Measurements from ENCODE around the gene CSPG5.

The CSPG5 gene

DNA sequence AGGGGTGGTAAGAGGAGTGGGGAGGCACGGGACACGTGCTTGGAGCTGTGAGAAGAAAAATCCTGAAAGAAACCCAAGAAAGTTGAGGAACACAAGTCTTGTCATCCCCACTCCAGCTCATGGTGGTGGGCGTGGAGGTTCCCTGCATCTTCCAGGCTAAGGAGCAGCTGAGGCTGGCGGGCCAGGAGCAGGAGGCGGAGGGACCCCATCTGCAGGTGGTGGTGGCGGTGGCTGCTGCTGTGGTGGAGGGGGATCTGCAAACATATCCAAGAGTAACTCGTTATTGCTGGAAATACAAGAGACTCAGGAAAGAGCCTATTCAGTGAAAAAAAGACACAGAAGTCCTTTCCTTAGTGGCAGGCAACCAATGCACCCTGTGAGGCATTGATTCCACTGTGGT, 9.4 kb upstream of the CSPG5 start:
- no peak for DNase-seq (ENCODE audit: low read depth in 2 of 2)

DNA sequence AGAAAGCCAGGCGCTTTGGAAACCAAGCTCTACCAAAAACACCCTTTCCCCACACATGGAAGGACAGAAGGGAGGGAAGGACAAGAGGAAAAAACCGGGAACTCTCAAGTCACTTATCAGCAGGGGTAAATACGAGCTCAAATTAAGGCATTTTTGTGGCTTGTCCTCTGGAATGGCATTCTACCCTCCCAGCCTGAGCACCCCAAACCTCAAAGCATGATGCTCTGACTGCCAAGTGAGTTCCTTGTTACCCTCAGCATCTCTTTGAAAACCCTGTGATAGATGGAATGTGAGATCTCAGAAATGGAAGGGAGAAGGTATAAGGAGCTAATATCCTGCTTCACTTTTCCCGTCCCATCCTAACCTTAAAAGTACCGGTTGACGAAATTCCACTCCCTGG, 8.1 kb upstream of the CSPG5 start:
- no peak for DNase-seq (ENCODE audit: low read depth in 2 of 2)

DNA sequence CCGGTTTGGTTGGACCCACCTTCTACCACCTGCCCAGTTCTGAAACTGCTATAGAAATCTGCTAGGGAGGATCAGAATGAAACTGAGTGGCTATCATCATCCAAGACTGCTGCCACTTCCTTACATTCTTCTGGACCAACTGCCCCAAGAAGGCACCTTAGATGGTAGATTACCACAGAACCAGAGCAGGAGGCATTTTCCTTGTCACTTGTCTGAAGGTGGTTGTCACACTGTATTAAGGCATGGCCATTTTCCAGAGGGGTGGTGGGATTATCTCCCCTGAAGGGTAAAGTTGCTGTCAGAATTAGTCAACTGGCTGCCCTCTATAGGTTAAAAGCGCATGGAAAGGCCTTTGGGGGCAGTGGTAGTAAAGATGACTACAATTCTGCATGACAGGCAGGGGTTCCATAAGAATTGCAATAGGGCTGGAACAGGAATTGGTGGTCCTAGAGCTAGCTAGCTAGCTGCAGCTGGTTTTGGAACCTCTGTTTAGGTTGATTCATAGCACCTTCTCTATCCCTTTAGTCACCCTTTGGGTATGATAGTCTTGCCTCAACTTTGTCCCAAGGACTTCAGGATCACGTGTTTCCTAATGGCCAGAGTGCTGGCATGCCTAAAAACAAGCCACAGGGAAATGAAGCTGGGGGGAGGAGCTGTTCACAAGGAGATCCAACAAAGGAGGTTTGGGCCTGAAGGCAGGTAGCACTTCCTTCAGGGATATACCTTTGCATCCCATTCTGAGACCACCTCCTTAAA, 4.8 kb upstream of the CSPG5 start:
- DNase-seq (ENCODE audit: low read depth in 2 of 2): no peak

DNA sequence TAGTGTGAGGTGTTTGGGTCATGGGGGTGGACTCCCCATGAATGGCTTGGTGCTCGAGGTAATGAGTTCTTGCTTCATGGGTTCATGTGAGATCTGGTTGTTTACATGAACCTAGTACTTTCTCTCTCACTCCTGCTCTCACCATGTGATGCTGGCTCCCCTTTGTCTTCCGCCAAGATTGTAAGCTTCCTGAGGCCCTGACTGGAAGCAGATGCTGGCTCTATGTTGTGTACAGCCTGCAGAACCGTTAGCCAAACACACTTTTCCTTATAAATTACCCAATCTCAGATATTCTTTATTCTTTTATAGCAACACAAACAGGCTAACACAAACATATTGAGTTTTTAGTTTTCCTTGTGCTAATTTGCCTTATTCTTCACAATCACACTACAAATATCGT, 3.2 kb upstream of the CSPG5 start:
- no peak for DNase-seq (ENCODE audit: low read depth in 2 of 2)

DNA sequence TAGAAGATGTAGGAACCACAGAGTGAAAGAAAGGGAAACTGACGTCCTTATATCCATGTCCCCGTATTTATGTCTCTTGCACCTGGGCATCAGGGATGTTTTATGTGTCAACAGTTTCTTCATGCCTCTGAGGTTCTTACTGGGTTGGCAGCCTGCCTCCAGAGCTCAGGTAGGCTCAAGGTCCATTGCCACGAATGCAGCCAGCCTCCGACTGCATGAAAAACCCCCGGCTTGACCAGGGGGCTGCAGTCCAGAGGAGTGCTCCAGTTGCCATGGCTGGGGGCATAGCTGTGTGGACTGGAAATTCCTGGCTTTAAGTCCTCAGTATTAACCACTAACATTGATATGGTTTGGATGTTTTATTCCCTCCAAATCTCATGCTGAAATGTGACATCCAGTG, 2.8 kb upstream of the CSPG5 start:
- DNase-seq (ENCODE audit: low read depth in 2 of 2): no peak

DNA sequence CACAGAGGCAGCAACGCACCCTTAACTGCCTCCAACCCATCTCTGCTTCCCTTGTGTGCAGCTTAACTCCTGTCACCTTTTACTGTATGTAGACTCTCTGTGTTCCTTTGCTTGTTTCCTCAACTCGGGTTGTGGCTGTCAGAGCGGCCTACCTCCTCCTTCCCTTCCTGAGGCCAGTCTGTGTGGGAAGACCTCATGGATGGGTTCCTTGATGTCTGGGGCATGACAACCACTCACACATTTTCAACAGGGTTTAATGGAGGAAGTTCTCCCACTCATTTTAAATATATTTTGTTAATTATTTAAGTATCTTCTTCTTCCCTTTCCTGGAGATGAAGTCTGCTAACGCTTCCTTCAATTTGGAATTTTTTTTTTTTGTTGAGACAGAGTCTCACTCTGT, 1.8 kb upstream of the CSPG5 start:
- DNase-seq (ENCODE audit: low read depth in 2 of 2): no peak

DNA sequence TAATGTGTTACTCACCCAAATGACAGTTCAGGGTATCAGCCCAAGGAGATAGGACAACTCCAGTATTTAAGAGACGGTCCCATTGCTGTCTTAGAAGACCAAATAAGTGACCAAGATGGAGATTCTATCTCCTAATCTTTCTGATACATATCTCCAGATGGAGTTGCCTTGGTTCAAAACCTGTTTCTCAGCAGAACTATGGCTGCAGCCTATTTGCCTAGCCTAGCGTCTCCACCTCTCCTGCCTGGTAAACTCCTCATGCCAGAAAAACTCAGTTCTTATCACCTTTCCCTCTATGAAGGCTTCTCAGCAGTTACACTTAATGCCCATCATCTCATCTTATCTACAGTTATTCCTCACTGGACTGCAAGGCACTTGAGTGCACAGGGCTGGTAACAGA, 1.2 kb upstream of the CSPG5 start:
- DNase-seq (ENCODE audit: low read depth in 2 of 2): no peak

DNA sequence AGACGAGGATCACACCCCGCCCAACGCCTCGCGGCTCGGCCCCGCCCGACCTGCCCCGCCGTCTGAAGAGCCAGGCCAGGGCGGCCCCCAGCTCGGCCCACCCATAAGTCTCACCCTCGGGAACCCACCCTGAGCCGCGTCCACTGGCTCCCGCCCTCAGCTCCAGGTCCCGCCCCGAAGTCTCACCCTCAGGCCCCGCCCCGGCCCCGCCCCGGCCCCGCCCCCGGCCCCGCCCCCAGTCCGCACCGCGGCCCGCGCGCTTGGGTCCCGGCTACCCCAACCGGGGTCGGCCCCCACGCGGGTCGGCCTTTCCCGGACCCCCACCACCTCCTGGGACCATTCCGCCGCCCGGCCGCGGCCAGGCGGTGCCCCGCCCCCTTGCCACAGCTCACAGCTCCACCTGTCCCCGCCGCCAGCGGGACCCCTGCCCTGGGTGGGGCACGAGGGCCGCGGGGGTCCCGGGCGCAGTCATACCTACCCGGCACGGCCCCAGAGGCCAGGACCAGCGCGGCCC, 489 bp downstream of the CSPG5 start:
- peak in 1 of 2 donors; percentile 15 for DNase-seq (ENCODE audit: low read depth in 2 of 2)

DNA sequence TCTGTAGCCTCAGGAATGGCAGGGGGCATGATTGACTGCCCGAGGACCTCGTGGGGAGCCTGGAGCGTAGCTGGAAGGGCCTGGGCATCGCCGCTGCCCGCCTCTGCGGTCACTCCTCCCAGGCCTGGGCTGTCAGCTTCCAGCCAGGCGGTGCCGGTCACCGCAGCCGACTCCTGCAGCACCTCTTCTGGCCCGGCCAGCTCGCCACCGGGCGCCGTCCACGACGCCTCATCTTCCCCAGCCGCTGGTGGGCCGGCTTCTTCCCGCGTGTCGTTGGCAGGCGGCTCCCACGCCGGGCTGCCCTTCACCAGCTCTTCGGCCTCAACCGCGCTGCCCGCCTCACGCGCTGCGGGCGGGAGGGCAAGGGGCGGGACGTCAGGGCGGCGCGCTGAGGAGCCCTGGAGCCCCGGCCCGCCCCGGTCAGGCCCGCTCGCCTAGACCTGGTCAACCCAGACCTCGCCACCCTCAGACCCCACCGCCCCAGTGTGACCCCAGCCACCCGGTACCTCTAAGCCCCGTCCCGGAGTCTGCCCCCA, 1.0 kb downstream of the CSPG5 start:
- no peak for DNase-seq (ENCODE audit: low read depth in 2 of 2)

DNA sequence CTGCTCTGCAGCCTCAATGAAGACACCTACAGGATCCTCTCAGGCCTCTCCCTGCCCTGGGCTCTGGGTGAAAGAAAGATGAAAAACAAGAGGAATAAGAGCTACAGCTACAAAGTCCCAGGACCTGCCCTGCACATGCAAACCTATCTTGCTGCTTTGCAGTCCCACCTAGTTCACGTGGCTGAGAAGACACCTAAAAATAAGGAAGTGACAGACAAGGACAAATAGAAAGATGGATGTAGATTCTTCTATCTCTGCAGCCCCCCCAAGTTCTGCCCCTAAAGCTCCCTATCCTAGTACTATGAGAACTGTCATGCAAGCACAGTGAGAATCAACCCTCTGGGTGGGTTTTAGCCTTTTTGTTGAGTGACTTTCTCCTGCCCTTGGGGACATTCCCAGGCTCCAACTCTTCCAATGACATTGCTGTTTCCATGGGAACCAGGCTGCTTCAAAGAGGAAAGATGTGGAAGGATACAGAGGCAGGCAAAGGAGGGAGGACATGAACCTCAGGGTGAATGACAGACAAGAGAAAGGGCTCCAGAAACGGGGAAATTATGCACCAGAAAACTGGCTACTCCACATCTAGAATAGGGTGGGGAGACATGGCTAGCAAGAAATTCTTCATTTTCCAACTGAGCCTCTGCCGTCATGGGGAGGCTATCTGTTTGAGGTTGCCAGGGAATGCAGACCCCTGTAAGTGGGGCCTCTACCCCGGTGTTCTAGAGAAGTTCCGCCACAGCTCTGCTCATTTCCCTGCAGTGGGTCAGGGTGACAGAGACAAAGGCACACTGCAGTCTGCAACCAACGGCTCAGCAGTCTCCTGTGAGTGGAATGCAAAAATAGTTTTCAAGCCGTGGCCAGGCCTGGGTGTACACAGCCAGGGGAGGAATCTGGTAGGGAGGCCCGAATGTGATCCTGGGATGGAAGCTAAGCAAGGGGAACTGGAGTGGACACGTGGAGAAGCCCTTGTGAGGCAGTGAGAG, 5.2 kb downstream of the CSPG5 start:
- DNase-seq (ENCODE audit: low read depth in 2 of 2): no peak

DNA sequence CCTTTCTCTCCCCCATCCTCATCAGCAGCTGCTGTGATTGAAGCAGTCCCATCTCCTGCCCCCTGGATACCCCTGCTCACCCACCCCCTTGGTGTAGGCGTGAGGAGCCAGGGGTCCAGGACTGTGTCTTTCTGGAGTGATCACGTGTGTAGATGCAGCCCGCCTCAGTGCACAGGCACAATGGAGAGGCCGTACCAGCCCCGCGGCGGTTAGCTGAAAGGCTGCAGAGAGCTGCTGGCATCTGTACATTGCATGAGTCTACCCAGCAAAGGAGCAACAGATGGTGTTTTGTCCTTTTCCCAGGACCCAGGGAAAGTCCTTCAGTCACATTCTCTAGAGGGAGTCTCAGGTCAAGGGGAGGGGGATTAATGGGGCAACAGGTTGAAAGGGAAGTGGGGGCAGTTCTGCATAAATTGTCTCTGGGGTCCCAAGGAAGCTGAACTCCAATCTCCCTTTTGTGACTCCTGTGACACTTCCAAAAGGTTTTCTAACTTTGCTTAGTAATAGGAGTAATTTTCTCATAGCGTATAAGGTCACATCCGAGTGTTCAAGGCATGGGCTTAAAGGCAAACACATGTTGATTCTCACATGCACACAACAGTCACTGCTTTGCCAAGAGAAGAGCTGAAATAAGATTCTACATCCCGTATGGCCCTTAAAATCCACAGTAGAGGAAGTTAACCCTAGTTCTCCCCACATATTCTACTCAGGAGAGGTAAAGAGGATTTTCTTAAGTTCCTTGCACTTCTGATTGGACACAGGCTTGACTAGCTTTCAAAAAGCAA, 7.1 kb downstream of the CSPG5 start:
- DNase-seq (ENCODE audit: low read depth in 2 of 2): no peak

DNA sequence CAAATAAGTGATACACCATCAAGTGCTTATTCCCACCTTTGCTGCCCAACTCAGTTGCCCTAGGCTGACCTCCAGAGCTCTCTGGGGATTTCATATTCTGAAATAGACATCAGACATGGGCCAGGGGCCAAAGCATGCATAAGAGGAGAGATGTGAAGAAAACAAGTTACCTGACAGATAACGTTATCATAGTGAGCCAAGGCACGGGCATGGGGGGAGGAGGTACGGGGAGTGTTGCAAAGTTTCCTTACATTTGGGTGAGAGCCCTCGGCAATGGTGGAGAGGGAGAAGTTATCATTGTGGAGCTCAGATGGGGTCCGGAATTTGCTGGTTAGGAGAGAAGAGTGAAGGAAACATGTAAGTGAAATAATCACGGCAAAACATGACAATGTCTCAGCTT, 9.8 kb downstream of the CSPG5 start:
- no peak for DNase-seq (ENCODE audit: low read depth in 2 of 2)

DNA sequence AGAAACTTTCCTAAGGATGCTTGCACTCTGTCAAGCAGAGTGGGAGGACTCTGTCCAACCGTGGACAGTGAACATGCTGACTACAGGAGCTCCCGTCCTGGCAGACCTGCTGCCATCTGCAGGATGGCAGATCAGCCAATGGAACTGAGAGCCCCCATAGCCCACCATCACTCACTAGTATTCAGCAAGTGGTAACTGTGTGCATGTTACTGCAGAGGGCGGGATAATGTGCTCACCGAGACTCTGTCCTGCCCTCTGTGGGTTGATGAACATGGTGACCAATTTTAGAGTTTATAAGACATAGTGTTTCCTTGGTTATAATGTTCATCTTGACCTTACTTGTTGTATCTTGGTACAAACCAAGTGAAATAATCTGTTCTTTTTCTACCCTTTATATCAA, 11.5 kb downstream of the CSPG5 start:
- DNase-seq (ENCODE audit: low read depth in 2 of 2): no peak

DNA sequence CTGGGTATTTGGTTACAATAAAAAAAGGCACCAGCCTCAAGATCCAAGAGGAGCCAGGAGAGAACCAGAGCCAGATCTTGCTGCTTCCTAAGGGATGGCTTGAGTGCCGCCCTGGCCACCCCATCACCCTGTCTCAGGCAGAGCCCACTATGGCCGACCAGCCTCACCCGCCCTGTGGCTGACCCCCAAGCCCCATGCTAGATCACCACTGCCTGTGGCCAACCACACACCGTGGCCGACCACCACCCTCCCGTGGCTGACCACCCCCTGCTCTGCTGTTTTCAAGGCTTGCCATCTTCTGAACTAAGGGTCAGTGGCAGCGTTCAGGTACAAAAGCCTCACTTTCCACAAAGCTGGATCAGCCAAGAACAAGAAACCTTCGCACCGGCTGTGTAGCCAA, 12.0 kb downstream of the CSPG5 start:
- no peak for DNase-seq (ENCODE audit: low read depth in 2 of 2)

DNA sequence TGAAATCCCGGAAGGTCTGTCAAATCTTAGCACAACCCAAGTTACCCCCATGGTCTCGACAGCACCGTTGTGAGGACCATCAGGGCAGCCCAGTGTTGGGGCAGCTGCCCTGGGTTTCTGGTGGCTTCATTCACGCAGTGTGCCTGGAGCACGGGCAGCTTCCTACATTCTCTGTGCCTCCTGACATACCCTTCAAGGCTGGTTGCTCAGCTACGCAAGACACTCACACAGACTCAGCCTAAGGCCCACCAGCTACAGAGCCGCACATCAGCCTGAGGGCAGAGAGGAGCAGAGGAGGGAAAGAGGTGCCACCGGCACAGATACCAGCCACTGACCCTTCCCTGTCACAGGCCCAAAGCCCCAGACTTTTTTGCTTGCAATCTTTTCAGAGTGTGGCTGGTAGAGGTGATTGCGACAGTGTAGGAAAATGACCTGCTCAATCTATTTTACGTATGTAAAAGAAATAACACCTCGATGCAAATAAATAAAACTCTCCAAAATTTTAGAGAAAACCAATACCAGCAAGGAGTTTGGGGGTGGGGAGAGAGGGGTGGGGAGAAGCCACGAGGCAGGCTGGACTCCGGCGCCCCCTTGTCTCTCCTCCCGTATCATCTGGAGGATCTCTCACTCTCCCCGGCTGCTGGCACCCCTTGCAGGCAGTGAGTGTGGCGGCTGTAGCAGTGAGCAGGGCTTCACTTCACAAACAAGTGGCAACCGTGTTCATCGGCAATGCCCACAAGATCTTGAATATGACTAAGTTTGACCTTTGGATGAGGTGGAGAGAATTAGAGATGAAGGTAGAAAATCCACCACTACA, 12.7 kb downstream of the CSPG5 start:
- no peak for DNase-seq (ENCODE audit: low read depth in 2 of 2)

DNA sequence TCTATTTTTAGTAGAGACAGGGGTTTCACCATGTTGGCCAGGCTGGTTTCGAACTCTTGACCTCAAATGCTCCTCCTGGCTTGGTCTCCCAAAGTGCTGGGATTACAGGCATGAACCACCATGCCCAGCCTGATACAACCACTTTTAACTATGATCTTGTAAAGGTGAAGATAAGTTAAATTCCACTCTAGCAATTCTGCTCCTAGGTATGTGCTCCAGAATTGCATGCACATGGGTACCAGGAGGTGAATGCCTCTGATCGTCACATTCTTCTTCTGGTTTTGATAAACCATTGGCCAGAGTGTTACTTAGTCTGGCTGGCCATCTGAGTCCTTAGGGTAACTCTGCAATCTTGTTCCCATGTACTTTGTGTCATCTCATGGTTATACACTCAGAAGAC, 22.3 kb downstream of the CSPG5 start:
- no peak for DNase-seq (ENCODE audit: low read depth in 2 of 2)

DNA sequence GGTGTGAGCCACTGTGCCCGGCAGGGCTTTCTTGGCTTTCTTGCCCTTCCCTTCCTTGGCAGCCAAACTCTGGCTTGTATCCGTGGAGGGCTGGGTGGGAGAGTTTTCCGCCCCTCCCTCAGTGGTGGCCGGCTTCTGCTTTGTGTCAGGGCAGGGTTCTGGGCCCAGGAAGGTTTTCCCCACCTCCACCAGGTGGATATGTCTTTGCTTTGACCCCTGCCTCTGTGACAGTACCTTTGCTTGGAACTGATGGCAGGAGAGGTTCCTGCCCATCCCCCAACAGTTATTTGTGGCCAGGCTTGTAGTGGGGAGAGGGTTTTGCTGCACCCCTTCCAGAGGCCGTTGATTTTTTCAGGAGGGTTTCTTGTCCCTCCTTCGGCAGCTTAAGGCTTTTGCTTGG, 24.3 kb downstream of the CSPG5 start:
- DNase-seq (ENCODE audit: low read depth in 2 of 2): no peak

DNA sequence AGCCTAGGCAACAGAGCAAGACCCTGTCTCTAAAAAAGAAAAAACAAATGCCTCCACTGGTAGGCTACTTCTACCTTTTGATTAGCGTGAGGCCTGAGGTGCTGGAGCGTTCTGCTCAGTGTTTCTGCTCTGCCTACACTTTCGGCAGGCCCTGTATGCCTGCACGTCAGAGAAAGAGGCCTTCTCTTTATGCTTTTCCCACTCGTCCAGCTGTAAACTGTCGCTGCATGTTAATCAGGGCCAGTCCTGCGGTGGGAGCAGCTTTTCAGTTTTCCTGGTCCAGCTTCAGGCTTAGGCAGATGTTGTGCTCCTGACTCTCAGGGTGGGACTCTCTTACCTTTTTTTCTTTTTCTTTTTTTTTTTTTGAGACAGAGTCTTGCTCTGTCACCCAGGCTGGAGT, 25.3 kb downstream of the CSPG5 start:
- DNase-seq (ENCODE audit: low read depth in 2 of 2): no peak

DNA sequence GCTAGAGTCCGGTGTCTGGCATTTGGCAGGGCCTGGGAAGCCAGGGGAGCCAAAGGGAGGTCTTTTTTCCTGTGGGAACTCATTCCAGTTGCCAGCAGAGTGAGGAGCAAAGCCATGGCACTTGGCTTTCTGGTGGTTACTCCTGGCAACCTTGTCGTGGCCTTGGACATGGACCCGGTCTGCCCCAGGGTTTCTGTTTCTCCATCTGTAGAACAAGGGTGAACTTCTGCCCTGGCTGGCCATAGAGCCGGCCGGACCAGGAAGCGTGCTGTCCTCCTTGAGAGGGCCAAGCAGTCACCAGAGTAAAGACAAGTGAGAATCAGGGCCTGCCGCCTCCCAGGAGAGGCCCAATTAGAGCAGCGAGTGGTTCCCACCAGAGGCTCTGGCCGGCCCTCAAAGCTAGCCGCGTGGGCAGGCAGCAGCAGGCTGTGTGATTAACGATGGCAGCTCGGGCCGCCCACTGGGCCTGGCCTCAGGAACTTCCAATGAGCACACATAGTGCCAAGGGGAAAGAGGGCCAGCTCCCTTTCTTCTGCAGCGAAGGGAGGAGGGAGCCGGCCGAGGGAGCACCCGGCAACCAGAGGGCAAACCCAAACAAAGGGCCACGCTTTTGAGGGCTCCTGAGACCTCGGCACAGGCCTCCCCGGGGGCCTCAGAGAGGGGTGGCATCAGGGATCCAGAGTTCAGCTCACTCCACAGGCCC, 36.0 kb downstream of the CSPG5 start:
- DNase-seq (ENCODE audit: low read depth in 2 of 2): no peak

DNA sequence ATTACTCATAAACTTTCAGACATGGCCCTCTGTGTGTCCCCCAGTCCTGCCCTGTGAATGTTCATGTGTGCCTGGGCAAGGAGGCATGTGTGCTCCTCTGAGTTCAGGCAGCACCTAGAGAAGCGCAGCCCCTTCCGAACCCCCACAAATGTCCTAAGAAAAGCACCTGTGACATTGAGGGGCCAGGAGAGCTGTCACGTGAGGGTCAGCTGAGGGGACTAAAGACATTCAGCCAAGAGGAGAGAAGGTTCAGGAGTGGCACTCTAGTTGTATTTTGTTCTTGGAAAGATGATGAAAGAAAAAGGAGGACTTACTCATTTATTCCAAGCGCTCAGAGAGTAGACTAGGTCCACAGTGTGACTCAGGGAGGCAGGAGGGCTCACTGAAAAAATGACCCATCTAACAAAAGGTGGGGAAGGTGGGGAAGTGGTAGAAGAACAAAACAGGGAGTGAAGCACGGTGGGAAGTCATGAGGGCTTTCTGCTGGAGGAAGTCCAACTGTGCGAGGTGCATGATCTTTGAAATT, 37.0 kb downstream of the CSPG5 start:
- DNase-seq (ENCODE audit: low read depth in 2 of 2): no peak
